CD4-positive, alpha-beta T cell treated with Interleukin-1 beta for 1 hour (primary cell): ENCODE data around the gene THSD8.
"Not testable (repeated sequence)": the region's sequence is repeated elsewhere in the genome, so short reads cannot be mapped to it uniquely, and the experiment has no call there.

ENCODE experiments used
- DNase-seq, 2 donors: peaks; one replicate each; pipeline ENCODE4 v3.0.0-alpha.2; 2020 to 2022

Gene THSD8

GRCh38 chr19:12825254-12826131 lies 23.6 kb downstream of the THSD8 start:
- no peak for DNase-seq

- DNase-seq, result peak in 1 of 2 donors; percentile 18
These were observed 26.6 kb downstream of the THSD8 start for GRCh38 chr19:12828494-12828893.

GRCh38 chr19:12833418-12833737 lies 31.5 kb downstream of the THSD8 start:
- no peak for DNase-seq

GRCh38 chr19:12833738-12834565 lies 32.1 kb downstream of the THSD8 start:
- DNase-seq, result peak; percentile 56 to 59

- no peak for DNase-seq
These were observed 32.7 kb downstream of the THSD8 start, which contains the start of gene RTBDN for GRCh38 chr19:12834566-12834943. Gene RTBDN, minus strand, starts transcription at chr19:12834579. Its CDS starts 4,600 bp downstream, at chr19:12829979.

- DNase-seq, result peak in 1 of 2 donors; percentile 22
These were observed 33.3 kb downstream of the THSD8 start for GRCh38 chr19:12834976-12835757.

GRCh38 chr19:12836529-12836863 lies 34.6 kb downstream of the THSD8 start:
- DNase-seq, result no peak

GRCh38 chr19:12837225-12837624 lies 35.4 kb downstream of the THSD8 start:
- no peak for DNase-seq

GRCh38 chr19:12838182-12838885 lies 36.5 kb downstream of the THSD8 start, which contains the start of gene MAST1:
Gene MAST1, plus strand, starts transcription at chr19:12838515. Its CDS starts 58 bp downstream, at chr19:12838573.
- peak; percentile 46 to 52 for DNase-seq

- peak; percentile 25 to 31 for DNase-seq
These were observed 37.3 kb downstream of the THSD8 start for GRCh38 chr19:12838886-12839756.

- DNase-seq, result peak; percentile 31 to 36
These were observed 38.5 kb downstream of the THSD8 start for GRCh38 chr19:12840091-12841079.

- no peak for DNase-seq
These were observed 39.2 kb downstream of the THSD8 start for GRCh38 chr19:12841094-12841493.

GRCh38 chr19:12842511-12842910 lies 40.6 kb downstream of the THSD8 start:
- no peak for DNase-seq

GRCh38 chr19:12843328-12843727 lies 41.5 kb downstream of the THSD8 start:
- no peak for DNase-seq

GRCh38 chr19:12843999-12844732 lies 42.3 kb downstream of the THSD8 start:
- no peak for DNase-seq

- not testable (repeated sequence) for DNase-seq
These were observed 44.7 kb downstream of the THSD8 start for GRCh38 chr19:12846613-12847012.

GRCh38 chr19:12847159-12848139 lies 45.6 kb downstream of the THSD8 start:
- peak; percentile 83 to 84 for DNase-seq
